ENCODE results near the gene ZFP57. TPM values are rescaled to one million over a fixed set of nuclear protein-coding genes. Genes with fewer than 3 reads are reported as not detected.

The ZFP57 gene
- total RNA-seq, 1 experiment from 2014 or later, result 6.4 TPM

- peaks cover 20% of the 10 kb centered on the region for H3K36me3 Mint-ChIP-seq
- TF ChIP-seq ZNF263 (CRISPR knock-in tag; IDR thresholded peaks at IDR 0.05; ENCODE audit: low read depth), result no peak
- no peak for TF ChIP-seq ATF3 (CRISPR knock-in tag; conservative IDR thresholded peaks at IDR 0.05)
- 0 out of 2 replicates have a peak, but pooled peaks have one; percentile 48 for TF ChIP-seq ZNF232 (CRISPR knock-in tag; IDR thresholded peaks at IDR 0.05)
- no peak for TF ChIP-seq MYBL2 (CRISPR knock-in tag; IDR thresholded peaks at IDR 0.05)
- TF ChIP-seq ZNF416 (CRISPR knock-in tag; IDR thresholded peaks at IDR 0.05), result no peak
- TF ChIP-seq MAX (CRISPR knock-in tag; IDR thresholded peaks at IDR 0.05), result 0 out of 2 replicates have a peak, but pooled peaks have one; percentile 40
- TF ChIP-seq ZNF219 (CRISPR knock-in tag; IDR thresholded peaks at IDR 0.05; ENCODE audit: borderline replicate concordance), result 0 out of 2 replicates have a peak, but pooled peaks have one; percentile 43
- no peak for TF ChIP-seq ZNF138 (CRISPR knock-in tag; conservative IDR thresholded peaks at IDR 0.05)
- TF ChIP-seq NR2C2 (CRISPR knock-in tag; IDR thresholded peaks at IDR 0.05), result no peak
- no peak for TF ChIP-seq STAT6 (CRISPR knock-in tag; conservative IDR thresholded peaks at IDR 0.05; ENCODE audit: low read depth)
- TF ChIP-seq GTF2I (CRISPR knock-in tag; conservative IDR thresholded peaks at IDR 0.05), result no peak
- TF ChIP-seq RORB (CRISPR knock-in tag; IDR thresholded peaks at IDR 0.05), result no peak
- TF ChIP-seq, protein P1, sequence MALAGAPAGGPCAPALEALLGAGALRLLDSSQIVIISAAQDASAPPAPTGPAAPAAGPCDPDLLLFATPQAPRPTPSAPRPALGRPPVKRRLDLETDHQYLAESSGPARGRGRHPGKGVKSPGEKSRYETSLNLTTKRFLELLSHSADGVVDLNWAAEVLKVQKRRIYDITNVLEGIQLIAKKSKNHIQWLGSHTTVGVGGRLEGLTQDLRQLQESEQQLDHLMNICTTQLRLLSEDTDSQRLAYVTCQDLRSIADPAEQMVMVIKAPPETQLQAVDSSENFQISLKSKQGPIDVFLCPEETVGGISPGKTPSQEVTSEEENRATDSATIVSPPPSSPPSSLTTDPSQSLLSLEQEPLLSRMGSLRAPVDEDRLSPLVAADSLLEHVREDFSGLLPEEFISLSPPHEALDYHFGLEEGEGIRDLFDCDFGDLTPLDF (CRISPR knock-in tag; IDR thresholded peaks at IDR 0.05), result no peak
- TF ChIP-seq CTCF (IDR thresholded peaks at IDR 0.05), result no peak
- no peak for TF ChIP-seq ZNF671 (CRISPR knock-in tag; IDR thresholded peaks at IDR 0.05)
- no peak for TF ChIP-seq JUN (CRISPR knock-in tag; IDR thresholded peaks at IDR 0.05)
- no peak for TF ChIP-seq FOXK1 (CRISPR knock-in tag; IDR thresholded peaks at IDR 0.05)
- no peak for TF ChIP-seq ZNF423 (CRISPR knock-in tag; IDR thresholded peaks at IDR 0.05)
- CTCF ChIA-PET, result interaction anchor here (0.9 to 6.4 kb wide), 8 partner anchors 9 to 207 kb away, joined by 3 to 63 read pairs (median 8); no protein-coding TSS in a partner anchor
- DNase-seq (ENCODE audit: low spot score) (peak; percentile 23), ATAC-seq (no peak)
- H3K4me3 Mint-ChIP-seq, result peak overlapping the region; percentile 87
- H3K27ac Mint-ChIP-seq, result peak overlapping the region; percentile 82
- no peaks in the 10 kb centered on the region for H3K27me3 Mint-ChIP-seq (ENCODE audit: low read depth)
- no peaks in the 10 kb centered on the region for H3K9me3 Mint-ChIP-seq
- POLR2A ChIA-PET, result interaction anchor here (0.9 kb wide), 1 partner anchor 26 kb away, joined by 3 read pairs; no protein-coding TSS in a partner anchor
- peaks cover 83% of the 10 kb centered on the region for H3K4me1 Mint-ChIP-seq
Observed at GRCh38 chr6:29626948-29627754, 53.8 kb downstream of the ZFP57 start.

DNA sequence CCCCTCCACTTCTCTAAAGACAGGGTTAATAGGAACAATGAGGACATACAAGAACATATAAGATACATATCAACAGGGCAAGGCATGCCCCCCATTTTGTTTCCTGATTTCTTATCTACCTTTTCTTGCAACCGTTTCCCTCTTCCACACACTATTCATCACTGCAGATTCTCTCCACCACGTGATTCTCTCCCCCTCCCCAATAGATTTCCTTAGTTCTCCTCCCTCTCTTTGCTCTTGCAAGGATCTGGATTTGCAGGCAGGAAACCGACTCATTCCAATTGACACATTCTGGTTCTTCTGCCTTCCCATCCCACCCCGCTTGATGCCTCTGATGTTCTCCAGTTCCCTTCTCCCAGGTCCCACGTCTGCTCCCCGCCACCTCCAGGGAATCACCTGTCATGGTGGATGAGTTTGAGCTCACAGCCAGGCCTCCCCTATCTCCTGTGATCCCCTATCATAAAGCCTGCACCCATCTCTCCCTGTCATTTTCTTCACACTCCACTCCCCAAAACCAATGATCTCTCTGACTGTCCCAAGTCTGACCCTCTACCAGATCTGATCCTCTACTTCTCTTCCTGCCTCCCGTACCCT lies 55.5 kb downstream of the ZFP57 start:
- Mint-ChIP-seq H3K9me3 (no peaks in the 10 kb centered on the region), H3K4me3 (peak overlapping the region; percentile 87), H3K36me3 (peaks cover 37% of the 10 kb centered on the region), H3K4me1 (peaks cover 78% of the 10 kb centered on the region), H3K27me3 (ENCODE audit: low read depth) (no peaks in the 10 kb centered on the region), H3K27ac (peak overlapping the region; percentile 82)
- ATAC-seq, result no peak
- TF ChIP-seq, protein P2, sequence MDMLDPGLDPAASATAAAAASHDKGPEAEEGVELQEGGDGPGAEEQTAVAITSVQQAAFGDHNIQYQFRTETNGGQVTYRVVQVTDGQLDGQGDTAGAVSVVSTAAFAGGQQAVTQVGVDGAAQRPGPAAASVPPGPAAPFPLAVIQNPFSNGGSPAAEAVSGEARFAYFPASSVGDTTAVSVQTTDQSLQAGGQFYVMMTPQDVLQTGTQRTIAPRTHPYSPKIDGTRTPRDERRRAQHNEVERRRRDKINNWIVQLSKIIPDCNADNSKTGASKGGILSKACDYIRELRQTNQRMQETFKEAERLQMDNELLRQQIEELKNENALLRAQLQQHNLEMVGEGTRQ (CRISPR knock-in tag; IDR thresholded peaks at IDR 0.05), result peak; percentile 60; the same call in 1 of the 2 replicates
- TF ChIP-seq RORB (CRISPR knock-in tag; IDR thresholded peaks at IDR 0.05) (no peak), OVOL2 (CRISPR knock-in tag; IDR thresholded peaks at IDR 0.05; ENCODE audit: borderline replicate concordance) (no peak), USF1 (CRISPR knock-in tag; IDR thresholded peaks at IDR 0.05) (peak; percentile 61; the same call in 1 of the 2 replicates)
- CTCF ChIA-PET, result interaction anchor here (0.8 to 6.4 kb wide), 7 partner anchors 8 to 28 kb away, joined by 3 to 63 read pairs (median 5); partner anchors contain the start of gene GABBR1
- no peak for DNase-seq (ENCODE audit: low spot score)
- POLR2A ChIA-PET, result no interaction called here

All from WTC11 (cell line).